Nephron progenitor cell (in vitro differentiated cells): ENCODE data around the gene TESPA1.

Experiments used
- DNase-seq: peaks from one replicate; pipeline ENCODE4 v3.0.0; 2021
- H3K27ac Mint-ChIP-seq: 2 replicates; pipeline ENCODE4 v1.8.0; 2021; ENCODE audit warnings: mild to moderate bottlenecking, moderate library complexity, mixed read lengths
- H3K27me3 Mint-ChIP-seq: 2 replicates; pipeline ENCODE4 v1.8.0; 2021; ENCODE audit warnings: mild to moderate bottlenecking, low read depth, mixed read lengths; ENCODE audit not compliant: poor library complexity
- H3K36me3 Mint-ChIP-seq: 2 replicates; pipeline ENCODE4 v1.8.0; 2021; ENCODE audit warnings: low read depth, mixed read lengths
- H3K4me1 Mint-ChIP-seq: 2 replicates; pipeline ENCODE4 v1.8.0; 2021; ENCODE audit warnings: mixed read lengths
- H3K4me3 Mint-ChIP-seq: 2 replicates; pipeline ENCODE4 v1.8.0; 2021; ENCODE audit warnings: mild to moderate bottlenecking, moderate library complexity, mixed read lengths
- H3K9me3 Mint-ChIP-seq: 2 replicates; pipeline ENCODE4 v1.8.0; 2021; ENCODE audit warnings: mild to moderate bottlenecking, moderate library complexity, mixed read lengths
- TF ChIP-seq, protein P1 (sequence below): fragments of 200-600 bp; sonication (generic); IDR thresholded peaks from 2 replicates; pipeline ENCODE4 v1.5.0; 2021; ENCODE audit warnings: antibody characterized with exemption

The TESPA1 gene

GRCh38 chr12:54984658-54985376 is at the start of gene TESPA1:
TSS of gene TESPA1 (minus strand) at chr12:54984762. CDS start at chr12:54974562, 10,200 bp downstream.
- H3K27me3 Mint-ChIP-seq = peaks cover 9% of the 10 kb centered on the region
- no peak within 1 kb of the TSS for H3K27ac Mint-ChIP-seq
- no peak within 1 kb of the TSS for H3K4me3 Mint-ChIP-seq
- H3K4me1 Mint-ChIP-seq = no peaks in the 10 kb centered on the region
- DNase-seq = no peak
- H3K9me3 Mint-ChIP-seq = no peaks in the 10 kb centered on the region
- no peaks in the 10 kb centered on the region for H3K36me3 Mint-ChIP-seq
- TF ChIP-seq, protein P1, sequence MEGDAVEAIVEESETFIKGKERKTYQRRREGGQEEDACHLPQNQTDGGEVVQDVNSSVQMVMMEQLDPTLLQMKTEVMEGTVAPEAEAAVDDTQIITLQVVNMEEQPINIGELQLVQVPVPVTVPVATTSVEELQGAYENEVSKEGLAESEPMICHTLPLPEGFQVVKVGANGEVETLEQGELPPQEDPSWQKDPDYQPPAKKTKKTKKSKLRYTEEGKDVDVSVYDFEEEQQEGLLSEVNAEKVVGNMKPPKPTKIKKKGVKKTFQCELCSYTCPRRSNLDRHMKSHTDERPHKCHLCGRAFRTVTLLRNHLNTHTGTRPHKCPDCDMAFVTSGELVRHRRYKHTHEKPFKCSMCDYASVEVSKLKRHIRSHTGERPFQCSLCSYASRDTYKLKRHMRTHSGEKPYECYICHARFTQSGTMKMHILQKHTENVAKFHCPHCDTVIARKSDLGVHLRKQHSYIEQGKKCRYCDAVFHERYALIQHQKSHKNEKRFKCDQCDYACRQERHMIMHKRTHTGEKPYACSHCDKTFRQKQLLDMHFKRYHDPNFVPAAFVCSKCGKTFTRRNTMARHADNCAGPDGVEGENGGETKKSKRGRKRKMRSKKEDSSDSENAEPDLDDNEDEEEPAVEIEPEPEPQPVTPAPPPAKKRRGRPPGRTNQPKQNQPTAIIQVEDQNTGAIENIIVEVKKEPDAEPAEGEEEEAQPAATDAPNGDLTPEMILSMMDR = no peak

DNA sequence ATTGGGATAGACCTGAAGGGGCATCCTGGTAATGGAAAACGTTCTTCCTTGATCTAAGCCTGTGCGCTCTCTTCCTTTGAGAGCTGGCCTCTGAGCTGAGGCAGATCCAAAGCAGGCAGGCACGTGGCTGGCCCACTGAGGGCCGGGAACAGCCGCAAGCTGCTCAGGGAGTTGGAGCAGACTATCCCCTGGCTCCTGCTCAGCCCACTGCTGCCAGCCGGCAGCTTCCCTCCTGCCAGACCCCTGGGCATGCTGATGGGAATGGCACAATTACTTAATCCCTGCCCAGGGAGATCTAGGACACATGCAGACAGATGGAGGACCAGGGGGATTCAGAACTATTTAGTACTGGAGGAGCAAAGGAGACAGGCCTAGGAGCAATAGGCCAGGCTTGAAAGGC is 49.7 kb upstream of the TESPA1 start:
- DNase-seq = no peak
- TF ChIP-seq, protein P1 = no peak
- peaks cover 9% of the 10 kb centered on the region for H3K27me3 Mint-ChIP-seq
- no peaks in the 10 kb centered on the region for H3K9me3 Mint-ChIP-seq
- no peak overlapping the region for H3K4me3 Mint-ChIP-seq
- H3K4me1 Mint-ChIP-seq = peaks cover 3% of the 10 kb centered on the region
- no peaks in the 10 kb centered on the region for H3K36me3 Mint-ChIP-seq
- H3K27ac Mint-ChIP-seq = no peak overlapping the region

GRCh38 chr12:55025508-55025907 is 40.9 kb upstream of the TESPA1 start:
- Mint-ChIP-seq H3K27ac (no peak overlapping the region), H3K27me3 (peaks cover 45% of the 10 kb centered on the region), H3K9me3 (no peaks in the 10 kb centered on the region)

DNA sequence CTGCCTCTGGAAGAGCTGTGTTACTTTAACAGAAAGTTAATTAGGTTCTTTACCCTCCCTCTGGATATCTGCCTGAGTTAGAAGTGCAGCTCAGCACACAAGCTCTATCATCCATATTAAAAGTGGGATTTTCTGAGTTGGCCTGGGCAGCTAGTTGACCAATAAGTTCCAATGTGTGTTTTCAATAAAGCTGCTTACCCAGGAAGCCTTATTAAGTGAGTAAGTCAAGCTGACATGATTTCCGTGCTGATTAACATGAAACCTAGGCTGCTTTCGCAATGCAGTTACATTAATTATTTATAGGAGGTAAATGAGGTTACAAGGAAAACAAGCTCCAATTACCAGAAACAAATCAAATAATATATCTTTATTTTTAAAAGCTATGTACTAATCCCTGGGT is 40.0 kb upstream of the TESPA1 start:
- TF ChIP-seq, protein P1 = no peak

More at GRCh38 chr12:55025508-55025907, 40.9 kb upstream of the TESPA1 start:
- no peak overlapping the region for H3K4me3 Mint-ChIP-seq
- no peaks in the 10 kb centered on the region for H3K36me3 Mint-ChIP-seq
- no peaks in the 10 kb centered on the region for H3K4me1 Mint-ChIP-seq
- DNase-seq = no peak
- TF ChIP-seq, protein P1 = no peak

GRCh38 chr12:55019784-55020183 is 35.2 kb upstream of the TESPA1 start, which contains the start of gene NEUROD4:
TSS of gene NEUROD4 (plus strand) at chr12:55019974. CDS start at chr12:55026440, 6,466 bp downstream.
- Mint-ChIP-seq H3K27ac (no peak within 1 kb of the TSS), H3K27me3 (peaks cover 45% of the 10 kb centered on the region), H3K9me3 (no peaks in the 10 kb centered on the region), H3K4me1 (peaks cover 37% of the 10 kb centered on the region), H3K4me3 (peak within 1 kb of the TSS; percentile 48), H3K36me3 (no peaks in the 10 kb centered on the region)
- TF ChIP-seq, protein P1 = no peak
- DNase-seq = peak; percentile 86

More for the DNA sequence above, 40.0 kb upstream of the TESPA1 start:
- H3K4me1 Mint-ChIP-seq = peaks cover 6% of the 10 kb centered on the region
- peaks cover 50% of the 10 kb centered on the region for H3K27me3 Mint-ChIP-seq
- H3K9me3 Mint-ChIP-seq = no peaks in the 10 kb centered on the region
- H3K27ac Mint-ChIP-seq = no peak overlapping the region
- H3K36me3 Mint-ChIP-seq = no peaks in the 10 kb centered on the region
- H3K4me3 Mint-ChIP-seq = no peak overlapping the region
- DNase-seq = no peak
